ENCODE data around the gene EFCAB6. TPM values are rescaled to one million over a fixed set of nuclear protein-coding genes. Genes with fewer than 3 reads are reported as not detected.

EFCAB6 gene
- polyA plus RNA-seq, 2 of the 4 experiments (the other 2 are of a cell fraction): 0.46 to 1.2 TPM

DNA sequence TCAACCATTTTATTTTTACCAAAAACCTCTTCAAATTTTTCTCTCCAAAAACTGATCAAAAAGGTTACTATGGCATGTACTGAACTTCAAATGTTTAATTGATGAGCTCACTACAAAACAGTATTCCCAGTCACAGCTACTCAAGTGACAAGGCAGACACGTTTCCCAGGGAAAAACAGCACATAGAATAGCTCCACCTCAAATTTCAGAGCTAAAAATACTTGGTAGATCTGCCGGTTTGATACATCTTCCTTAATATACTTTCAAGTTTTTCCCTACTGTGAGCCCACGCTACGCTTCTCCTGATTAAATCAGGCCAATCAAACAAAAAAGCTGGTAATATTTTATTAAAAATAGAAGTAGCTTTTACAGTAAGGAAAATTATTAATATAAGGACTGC is 100.4 kb downstream of the EFCAB6 start:
- FAIRE-seq: no peak
- Histone ChIP-seq H3K9me3 (no peaks in the 10 kb centered on the region), H3K4me1 (no peaks in the 10 kb centered on the region), H3K27ac (no peak overlapping the region), H3K4me3 (no peak overlapping the region), H3K4me2 (no peak overlapping the region)
- ATAC-seq: no peak
- POLR2A ChIA-PET: no interaction called here
- WGBS (ENCODE audit: missing lambda C conversion rate): 64% methylated on average over 4 of the region's 4 CpGs
- DNase-seq (ENCODE audit: low read depth in 1 of 2, low spot score in 1 of 2): no peak
- TF ChIP-seq, protein P1, sequence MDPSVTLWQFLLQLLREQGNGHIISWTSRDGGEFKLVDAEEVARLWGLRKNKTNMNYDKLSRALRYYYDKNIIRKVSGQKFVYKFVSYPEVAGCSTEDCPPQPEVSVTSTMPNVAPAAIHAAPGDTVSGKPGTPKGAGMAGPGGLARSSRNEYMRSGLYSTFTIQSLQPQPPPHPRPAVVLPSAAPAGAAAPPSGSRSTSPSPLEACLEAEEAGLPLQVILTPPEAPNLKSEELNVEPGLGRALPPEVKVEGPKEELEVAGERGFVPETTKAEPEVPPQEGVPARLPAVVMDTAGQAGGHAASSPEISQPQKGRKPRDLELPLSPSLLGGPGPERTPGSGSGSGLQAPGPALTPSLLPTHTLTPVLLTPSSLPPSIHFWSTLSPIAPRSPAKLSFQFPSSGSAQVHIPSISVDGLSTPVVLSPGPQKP (IDR thresholded peaks at IDR 0.05; ENCODE audit: low read depth, low read length): no peak
- TF ChIP-seq MAZ (IDR thresholded peaks at IDR 0.05; ENCODE audit: borderline replicate concordance, low read depth, low read length) (no peak), RARB (CRISPR knock-in tag; IDR thresholded peaks at IDR 0.05) (no peak), CBX2 (IDR thresholded peaks at IDR 0.05; ENCODE audit: borderline replicate concordance, low read depth) (no peak), PHF8 (IDR thresholded peaks at IDR 0.05; ENCODE audit: borderline replicate concordance, low read depth) (no peak), GATA3 (IDR thresholded peaks at IDR 0.05; ENCODE audit: borderline replicate concordance) (no peak), HDAC2 (IDR thresholded peaks at IDR 0.05) (no peak)
- TF ChIP-seq, protein P2, sequence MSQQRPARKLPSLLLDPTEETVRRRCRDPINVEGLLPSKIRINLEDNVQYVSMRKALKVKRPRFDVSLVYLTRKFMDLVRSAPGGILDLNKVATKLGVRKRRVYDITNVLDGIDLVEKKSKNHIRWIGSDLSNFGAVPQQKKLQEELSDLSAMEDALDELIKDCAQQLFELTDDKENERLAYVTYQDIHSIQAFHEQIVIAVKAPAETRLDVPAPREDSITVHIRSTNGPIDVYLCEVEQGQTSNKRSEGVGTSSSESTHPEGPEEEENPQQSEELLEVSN (IDR thresholded peaks at IDR 0.05; ENCODE audit: borderline replicate concordance, low read depth): no peak
- TF ChIP-seq, protein P3, sequence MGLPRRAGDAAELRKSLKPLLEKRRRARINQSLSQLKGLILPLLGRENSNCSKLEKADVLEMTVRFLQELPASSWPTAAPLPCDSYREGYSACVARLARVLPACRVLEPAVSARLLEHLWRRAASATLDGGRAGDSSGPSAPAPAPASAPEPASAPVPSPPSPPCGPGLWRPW (IDR thresholded peaks at IDR 0.05): no peak
- CTCF ChIA-PET: no interaction called here

DNA sequence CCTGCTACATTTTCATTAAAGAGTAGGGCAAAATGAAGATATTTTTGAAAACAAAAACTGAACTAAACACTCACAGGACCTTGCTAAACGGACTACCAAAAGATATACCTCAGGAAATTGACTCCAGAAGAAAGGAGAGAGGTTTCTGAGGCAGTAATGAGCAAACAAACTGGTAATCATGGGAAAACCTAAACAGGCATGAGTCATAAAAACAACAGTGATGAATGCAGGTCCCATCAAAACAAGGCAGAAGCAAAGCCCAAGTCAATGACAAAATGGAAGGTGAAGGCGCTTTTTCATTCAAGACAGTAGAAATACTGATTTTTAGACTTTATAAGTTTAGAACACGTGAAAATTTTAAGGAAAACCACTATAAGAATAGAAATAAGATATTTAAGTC is 104.5 kb downstream of the EFCAB6 start:
- ChIA-PET CTCF (no interaction called here), POLR2A (no interaction called here)
- 38% methylated on average over 3 of the region's 3 CpGs for WGBS (ENCODE audit: missing lambda C conversion rate)
- H3K4me3 ChIP-seq: no peak overlapping the region
- no peak overlapping the region for H3K4me2 ChIP-seq
- H3K4me1 ChIP-seq: no peaks in the 10 kb centered on the region
- ATAC-seq: no peak
- FAIRE-seq: no peak
- peak in 1 of 2 experiments; percentile 3 for DNase-seq (ENCODE audit: low read depth in 1 of 2, low spot score in 1 of 2)
- no peak overlapping the region for H3K27ac ChIP-seq
- peaks cover 4% of the 10 kb centered on the region; the same call in 1 of the 3 replicates for H3K9me3 ChIP-seq
- TF ChIP-seq FOSL2 (IDR thresholded peaks at IDR 0.05): no peak
- peak; percentile 23 for TF ChIP-seq FOSL2 (CRISPR knock-in tag; IDR thresholded peaks at IDR 0.05)
- TF ChIP-seq SREBF2 (IDR thresholded peaks at IDR 0.05): no peak
- TF ChIP-seq PHF8 (IDR thresholded peaks at IDR 0.05; ENCODE audit: borderline replicate concordance, low read depth): no peak

DNA sequence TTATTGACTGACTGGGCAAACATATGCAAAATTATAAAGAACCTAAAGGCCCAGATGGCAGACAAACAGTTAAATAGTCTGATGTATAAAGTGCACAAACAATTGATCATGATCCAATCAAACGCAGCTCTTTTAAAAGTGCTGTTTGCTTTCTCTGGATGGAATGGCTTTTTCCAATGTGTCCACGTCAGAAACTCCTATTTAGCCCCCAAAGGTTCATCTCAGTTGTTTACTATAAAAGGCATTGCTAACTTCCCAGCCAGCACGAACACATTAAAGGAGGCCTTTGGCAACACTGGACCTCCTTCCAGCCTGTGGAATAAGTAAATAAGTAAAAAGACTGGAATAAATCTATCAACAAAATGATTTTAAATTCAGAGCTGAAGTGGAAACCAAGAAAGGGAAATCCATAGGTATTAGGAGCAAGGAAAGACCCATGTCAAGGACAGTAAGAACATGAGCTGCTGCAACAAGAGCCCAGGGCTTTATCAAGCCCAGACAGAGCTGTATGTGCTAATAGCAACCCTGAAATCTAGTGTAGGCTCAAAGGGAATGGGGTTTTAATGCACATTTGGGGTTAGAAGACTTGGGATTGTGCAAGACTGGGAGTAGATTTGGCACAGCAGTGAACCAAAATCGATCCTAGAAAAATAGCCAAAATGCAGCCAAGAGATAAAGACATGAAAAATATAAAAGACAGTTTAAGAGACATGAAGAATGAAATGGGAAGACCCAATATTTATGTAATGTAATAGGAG is 105.4 kb downstream of the EFCAB6 start:
- Histone ChIP-seq H3K4me3 (no peak overlapping the region), H3K4me2 (no peak overlapping the region), H3K4me1 (no peaks in the 10 kb centered on the region), H3K9me3 (peaks cover 4% of the 10 kb centered on the region; the same call in 1 of the 3 replicates), H3K27ac (no peak overlapping the region)
- WGBS (ENCODE audit: missing lambda C conversion rate): 30% methylated on average over 4 of the region's 4 CpGs
- CTCF ChIA-PET: no interaction called here
- no peak for FAIRE-seq
- no peak for ATAC-seq
- POLR2A ChIA-PET: no interaction called here
- no peak for DNase-seq (ENCODE audit: low read depth in 1 of 2, low spot score in 1 of 2)
- TF ChIP-seq JUN (IDR thresholded peaks at IDR 0.05): no peak
- TF ChIP-seq, protein P4, sequence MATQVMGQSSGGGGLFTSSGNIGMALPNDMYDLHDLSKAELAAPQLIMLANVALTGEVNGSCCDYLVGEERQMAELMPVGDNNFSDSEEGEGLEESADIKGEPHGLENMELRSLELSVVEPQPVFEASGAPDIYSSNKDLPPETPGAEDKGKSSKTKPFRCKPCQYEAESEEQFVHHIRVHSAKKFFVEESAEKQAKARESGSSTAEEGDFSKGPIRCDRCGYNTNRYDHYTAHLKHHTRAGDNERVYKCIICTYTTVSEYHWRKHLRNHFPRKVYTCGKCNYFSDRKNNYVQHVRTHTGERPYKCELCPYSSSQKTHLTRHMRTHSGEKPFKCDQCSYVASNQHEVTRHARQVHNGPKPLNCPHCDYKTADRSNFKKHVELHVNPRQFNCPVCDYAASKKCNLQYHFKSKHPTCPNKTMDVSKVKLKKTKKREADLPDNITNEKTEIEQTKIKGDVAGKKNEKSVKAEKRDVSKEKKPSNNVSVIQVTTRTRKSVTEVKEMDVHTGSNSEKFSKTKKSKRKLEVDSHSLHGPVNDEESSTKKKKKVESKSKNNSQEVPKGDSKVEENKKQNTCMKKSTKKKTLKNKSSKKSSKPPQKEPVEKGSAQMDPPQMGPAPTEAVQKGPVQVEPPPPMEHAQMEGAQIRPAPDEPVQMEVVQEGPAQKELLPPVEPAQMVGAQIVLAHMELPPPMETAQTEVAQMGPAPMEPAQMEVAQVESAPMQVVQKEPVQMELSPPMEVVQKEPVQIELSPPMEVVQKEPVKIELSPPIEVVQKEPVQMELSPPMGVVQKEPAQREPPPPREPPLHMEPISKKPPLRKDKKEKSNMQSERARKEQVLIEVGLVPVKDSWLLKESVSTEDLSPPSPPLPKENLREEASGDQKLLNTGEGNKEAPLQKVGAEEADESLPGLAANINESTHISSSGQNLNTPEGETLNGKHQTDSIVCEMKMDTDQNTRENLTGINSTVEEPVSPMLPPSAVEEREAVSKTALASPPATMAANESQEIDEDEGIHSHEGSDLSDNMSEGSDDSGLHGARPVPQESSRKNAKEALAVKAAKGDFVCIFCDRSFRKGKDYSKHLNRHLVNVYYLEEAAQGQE (IDR thresholded peaks at IDR 0.05): no peak
- TF ChIP-seq CBX8 (IDR thresholded peaks at IDR 0.05): no peak
- no peak for TF ChIP-seq PHF8 (IDR thresholded peaks at IDR 0.05; ENCODE audit: borderline replicate concordance, low read depth)
- no peak for TF ChIP-seq TP53 (CRISPR knock-in tag; IDR thresholded peaks at IDR 0.05)
- no peak for TF ChIP-seq SMC3 (IDR thresholded peaks at IDR 0.05)
- no peak for TF ChIP-seq CBX2 (IDR thresholded peaks at IDR 0.05; ENCODE audit: borderline replicate concordance, low read depth)
- TF ChIP-seq HEYL (CRISPR knock-in tag; IDR thresholded peaks at IDR 0.05): no peak
- TF ChIP-seq RAD21 (conservative IDR thresholded peaks at IDR 0.05 in 1 of 2, IDR thresholded peaks at IDR 0.05 in 1 of 2): no peak
- no peak for TF ChIP-seq ZNF302 (CRISPR knock-in tag; IDR thresholded peaks at IDR 0.05)
- TF ChIP-seq, protein P5, sequence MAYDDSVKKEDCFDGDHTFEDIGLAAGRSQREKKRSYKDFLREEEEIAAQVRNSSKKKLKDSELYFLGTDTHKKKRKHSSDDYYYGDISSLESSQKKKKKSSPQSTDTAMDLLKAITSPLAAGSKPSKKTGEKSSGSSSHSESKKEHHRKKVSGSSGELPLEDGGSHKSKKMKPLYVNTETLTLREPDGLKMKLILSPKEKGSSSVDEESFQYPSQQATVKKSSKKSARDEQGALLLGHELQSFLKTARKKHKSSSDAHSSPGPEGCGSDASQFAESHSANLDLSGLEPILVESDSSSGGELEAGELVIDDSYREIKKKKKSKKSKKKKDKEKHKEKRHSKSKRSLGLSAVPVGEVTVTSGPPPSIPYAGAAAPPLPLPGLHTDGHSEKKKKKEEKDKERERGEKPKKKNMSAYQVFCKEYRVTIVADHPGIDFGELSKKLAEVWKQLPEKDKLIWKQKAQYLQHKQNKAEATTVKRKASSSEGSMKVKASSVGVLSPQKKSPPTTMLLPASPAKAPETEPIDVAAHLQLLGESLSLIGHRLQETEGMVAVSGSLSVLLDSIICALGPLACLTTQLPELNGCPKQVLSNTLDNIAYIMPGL (CRISPR knock-in tag; IDR thresholded peaks at IDR 0.05; ENCODE audit: borderline replicate concordance): no peak
- TF ChIP-seq, protein P3 (IDR thresholded peaks at IDR 0.05): no peak
- TF ChIP-seq MAFK (IDR thresholded peaks at IDR 0.05; ENCODE audit: partially characterized antibody): no peak
